Stromal cell of bone marrow (primary cell): Measurements from ENCODE around the gene JPH3.

Experiments
- DNase-seq: peaks from one replicate; pipeline ENCODE4 v3.0.0-alpha.2; 2012; ENCODE audit warnings: low read depth

The JPH3 gene

GRCh38 chr16:87741700-87742415 is 139.6 kb downstream of the JPH3 start:
- no peak for DNase-seq

GRCh38 chr16:87742781-87743490 is 140.6 kb downstream of the JPH3 start:
- no peak for DNase-seq

- DNase-seq, result no peak
Measured at GRCh38 chr16:87744750-87745514, 142.6 kb downstream of the JPH3 start.

- no peak for DNase-seq
Measured at GRCh38 chr16:87746178-87746577, 143.9 kb downstream of the JPH3 start.
